ENCODE data around the gene HOXA10.

HOXA10 gene

GRCh38 chr7:27173511-27173955, 587 bp downstream of the HOXA10 start (continued):
- TF ChIP-seq GLIS3 (CRISPR knock-in tag; IDR thresholded peaks at IDR 0.05) (no peak), PPARA (CRISPR knock-in tag; IDR thresholded peaks at IDR 0.05; ENCODE audit: borderline replicate concordance) (no peak), ZC3H10 (CRISPR knock-in tag; IDR thresholded peaks at IDR 0.05) (no peak)

GRCh38 chr7:27172823-27173510, 1.2 kb downstream of the HOXA10 start:
- TF ChIP-seq CSDC2 (CRISPR knock-in tag; IDR thresholded peaks at IDR 0.05) = no peak
- TF ChIP-seq ZNF565 (CRISPR knock-in tag; conservative IDR thresholded peaks at IDR 0.05; ENCODE audit: low read depth) = no peak
- TF ChIP-seq CSRNP3 (CRISPR knock-in tag; IDR thresholded peaks at IDR 0.05) = no peak
- no peak for TF ChIP-seq OSR1 (CRISPR knock-in tag; IDR thresholded peaks at IDR 0.05)
- no peak for TF ChIP-seq RARB (CRISPR knock-in tag; IDR thresholded peaks at IDR 0.05)
- no peak for TF ChIP-seq ARNTL (CRISPR knock-in tag; IDR thresholded peaks at IDR 0.05; ENCODE audit: borderline replicate concordance, low read depth)
- no peak for TF ChIP-seq POU6F1 (CRISPR knock-in tag; IDR thresholded peaks at IDR 0.05; ENCODE audit: borderline replicate concordance, low read depth)
- no peak for TF ChIP-seq ZNF70 (CRISPR knock-in tag; IDR thresholded peaks at IDR 0.05)
- TF ChIP-seq BACH2 (CRISPR knock-in tag; IDR thresholded peaks at IDR 0.05; ENCODE audit: borderline replicate concordance) = no peak
- TF ChIP-seq GLIS3 (CRISPR knock-in tag; IDR thresholded peaks at IDR 0.05) = no peak
- TF ChIP-seq TSHZ2 (CRISPR knock-in tag; IDR thresholded peaks at IDR 0.05) = no peak
- TF ChIP-seq ZNF8 (CRISPR knock-in tag; IDR thresholded peaks at IDR 0.05) = no peak
- TF ChIP-seq ZFP3 (CRISPR knock-in tag; IDR thresholded peaks at IDR 0.05) = no peak
- no peak for TF ChIP-seq ESRRG (CRISPR knock-in tag; IDR thresholded peaks at IDR 0.05)
- no peak for TF ChIP-seq ZC3H10 (CRISPR knock-in tag; IDR thresholded peaks at IDR 0.05)
- peak; percentile 8; the same call in 1 of the 3 replicates for ATAC-seq

- no peak for ATAC-seq
- TF ChIP-seq TSHZ2 (CRISPR knock-in tag; IDR thresholded peaks at IDR 0.05) = no peak
- no peak for TF ChIP-seq RARB (CRISPR knock-in tag; IDR thresholded peaks at IDR 0.05)
- TF ChIP-seq TCF4 (CRISPR knock-in tag; IDR thresholded peaks at IDR 0.05; ENCODE audit: borderline replicate concordance) = no peak
- no peak for TF ChIP-seq TOX (CRISPR knock-in tag; IDR thresholded peaks at IDR 0.05; ENCODE audit: borderline replicate concordance)
- TF ChIP-seq ESRRG (CRISPR knock-in tag; IDR thresholded peaks at IDR 0.05) = no peak
- TF ChIP-seq BACH2 (CRISPR knock-in tag; IDR thresholded peaks at IDR 0.05; ENCODE audit: borderline replicate concordance) = no peak
- no peak for TF ChIP-seq PATZ1 (CRISPR knock-in tag; IDR thresholded peaks at IDR 0.05; ENCODE audit: borderline replicate concordance)
- TF ChIP-seq OSR1 (CRISPR knock-in tag; IDR thresholded peaks at IDR 0.05) = no peak
- no peak for TF ChIP-seq GLIS3 (CRISPR knock-in tag; IDR thresholded peaks at IDR 0.05)
- TF ChIP-seq SNAI2 (CRISPR knock-in tag; IDR thresholded peaks at IDR 0.05) = no peak
- no peak for TF ChIP-seq ZFP3 (CRISPR knock-in tag; IDR thresholded peaks at IDR 0.05)
- TF ChIP-seq PPARA (CRISPR knock-in tag; IDR thresholded peaks at IDR 0.05; ENCODE audit: borderline replicate concordance) = no peak
- TF ChIP-seq ZNF8 (CRISPR knock-in tag; IDR thresholded peaks at IDR 0.05) = no peak
- TF ChIP-seq ZFP30 (CRISPR knock-in tag; IDR thresholded peaks at IDR 0.05) = no peak
Observed at GRCh38 chr7:27172315-27172774, 1.8 kb downstream of the HOXA10 start.
